Vagina (tissue), 2 donors: Measurements from ENCODE around the gene RRAD.

Source experiments
- POLR2A ChIP-seq, 2 donors: fragments of 450-650 bp; IDR thresholded peaks; one replicate each; pipeline ENCODE4 v1.6.1; 2017; ENCODE audit warnings: antibody characterized with exemption in 2 of 2, mild to moderate bottlenecking in 2 of 2, moderate library complexity in 2 of 2
- TF ChIP-seq, protein P1 (sequence below), 3 experiments: fragments of 450-650 bp in 2 of 3; fragments of 200-600 bp in 1 of 3; sonication (generic) in 1 of 3; IDR thresholded peaks; one replicate each; pipeline ENCODE4 v1.5.1; 2017 to 2019; ENCODE audit warnings: antibody characterized with exemption in 3 of 3, mild to moderate bottlenecking in 2 of 3, moderate library complexity in 2 of 3

DNA sequence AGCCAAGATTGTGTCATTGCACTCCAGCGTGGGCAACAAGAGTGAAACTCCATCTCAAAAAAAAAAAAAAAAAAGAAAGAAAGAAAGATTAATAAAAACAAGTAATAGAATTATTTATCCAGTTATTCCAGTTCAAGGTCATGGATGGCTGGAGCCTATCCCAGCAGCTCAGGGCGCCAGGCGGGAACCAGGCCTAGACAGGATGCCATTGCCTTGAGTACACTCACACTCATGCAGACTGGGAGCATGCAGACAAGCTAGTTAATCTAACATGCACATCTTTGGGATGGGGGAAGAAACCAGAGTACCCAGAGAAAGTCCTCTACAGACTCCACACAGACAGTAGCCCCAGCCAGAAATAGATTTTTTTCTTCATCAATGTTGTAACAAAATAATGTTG, 27.1 kb downstream of the RRAD start:
- TF ChIP-seq, protein P1, sequence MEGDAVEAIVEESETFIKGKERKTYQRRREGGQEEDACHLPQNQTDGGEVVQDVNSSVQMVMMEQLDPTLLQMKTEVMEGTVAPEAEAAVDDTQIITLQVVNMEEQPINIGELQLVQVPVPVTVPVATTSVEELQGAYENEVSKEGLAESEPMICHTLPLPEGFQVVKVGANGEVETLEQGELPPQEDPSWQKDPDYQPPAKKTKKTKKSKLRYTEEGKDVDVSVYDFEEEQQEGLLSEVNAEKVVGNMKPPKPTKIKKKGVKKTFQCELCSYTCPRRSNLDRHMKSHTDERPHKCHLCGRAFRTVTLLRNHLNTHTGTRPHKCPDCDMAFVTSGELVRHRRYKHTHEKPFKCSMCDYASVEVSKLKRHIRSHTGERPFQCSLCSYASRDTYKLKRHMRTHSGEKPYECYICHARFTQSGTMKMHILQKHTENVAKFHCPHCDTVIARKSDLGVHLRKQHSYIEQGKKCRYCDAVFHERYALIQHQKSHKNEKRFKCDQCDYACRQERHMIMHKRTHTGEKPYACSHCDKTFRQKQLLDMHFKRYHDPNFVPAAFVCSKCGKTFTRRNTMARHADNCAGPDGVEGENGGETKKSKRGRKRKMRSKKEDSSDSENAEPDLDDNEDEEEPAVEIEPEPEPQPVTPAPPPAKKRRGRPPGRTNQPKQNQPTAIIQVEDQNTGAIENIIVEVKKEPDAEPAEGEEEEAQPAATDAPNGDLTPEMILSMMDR (IDR thresholded peaks at IDR 0.05): no peak
- no peak for TF ChIP-seq POLR2A (IDR thresholded peaks at IDR 0.05)
